DMS153 treated with DMSO at 0.1 percent for 48 hours (cell line): Measurements from ENCODE around the gene FHAD1.

ENCODE experiments used
- DNase-seq: peaks from one replicate; lab custom pipeline; 2025; ENCODE audit not compliant: unreplicated experiment; lab: John Stamatoyannopoulos, UW

FHAD1 gene

GRCh38 chr1:15324869-15325335 lies 77.9 kb downstream of the FHAD1 start:
- DNase-seq: no peak

GRCh38 chr1:15325375-15326085 lies 78.5 kb downstream of the FHAD1 start:
- no peak for DNase-seq

GRCh38 chr1:15326691-15327588 lies 79.9 kb downstream of the FHAD1 start:
- no peak for DNase-seq

- no peak for DNase-seq
These were observed 81.5 kb downstream of the FHAD1 start for GRCh38 chr1:15328351-15329103.

- DNase-seq: no peak
These were observed 82.2 kb downstream of the FHAD1 start for GRCh38 chr1:15329104-15329820.

- DNase-seq: no peak
These were observed 83.0 kb downstream of the FHAD1 start for GRCh38 chr1:15330028-15330427.

- DNase-seq: no peak
These were observed 84.2 kb downstream of the FHAD1 start for GRCh38 chr1:15331180-15331579.

- no peak for DNase-seq
These were observed 84.7 kb downstream of the FHAD1 start for GRCh38 chr1:15331734-15332133.

- DNase-seq: no peak
These were observed 85.5 kb downstream of the FHAD1 start for GRCh38 chr1:15332525-15332924.

GRCh38 chr1:15332952-15333715 lies 86.1 kb downstream of the FHAD1 start:
- no peak for DNase-seq

- no peak for DNase-seq
These were observed 88.0 kb downstream of the FHAD1 start for GRCh38 chr1:15334995-15335394.

GRCh38 chr1:15336866-15337265 lies 89.8 kb downstream of the FHAD1 start:
- no peak for DNase-seq

- no peak for DNase-seq
These were observed 90.8 kb downstream of the FHAD1 start for GRCh38 chr1:15337656-15338402.

GRCh38 chr1:15339570-15339969 lies 92.5 kb downstream of the FHAD1 start:
- no peak for DNase-seq

GRCh38 chr1:15341228-15341627 lies 94.2 kb downstream of the FHAD1 start:
- no peak for DNase-seq

GRCh38 chr1:15341634-15342407 lies 94.8 kb downstream of the FHAD1 start:
- DNase-seq: no peak

GRCh38 chr1:15342408-15342967 lies 95.5 kb downstream of the FHAD1 start:
- no peak for DNase-seq

- DNase-seq: no peak
These were observed 96.1 kb downstream of the FHAD1 start for GRCh38 chr1:15343099-15343498.
